Femur (tissue), 1 donor: ENCODE results near the gene PYCR2.

Experiments used
- DNase-seq: peaks from one replicate; pipeline ENCODE4 v3.0.0-alpha.2; 2017

PYCR2 gene

GRCh38 chr1:225873281-225873850 lies 50.7 kb downstream of the PYCR2 start:
- DNase-seq: no peak

- DNase-seq: no peak
These were observed 52.0 kb downstream of the PYCR2 start for GRCh38 chr1:225872075-225872430.

- DNase-seq: no peak
These were observed 52.5 kb downstream of the PYCR2 start for GRCh38 chr1:225871359-225872074.

GRCh38 chr1:225870911-225871310 lies 53.1 kb downstream of the PYCR2 start:
- no peak for DNase-seq
